ENCODE measurements around the gene VGLL4. TPM values are rescaled to one million over a fixed set of nuclear protein-coding genes. Genes with fewer than 3 reads are reported as not detected.

Gene VGLL4
- total and polyA plus RNA-seq, 2 of the 4 experiments (the other 2 are of a cell fraction) = 26.2 to 35.4 TPM

DNA sequence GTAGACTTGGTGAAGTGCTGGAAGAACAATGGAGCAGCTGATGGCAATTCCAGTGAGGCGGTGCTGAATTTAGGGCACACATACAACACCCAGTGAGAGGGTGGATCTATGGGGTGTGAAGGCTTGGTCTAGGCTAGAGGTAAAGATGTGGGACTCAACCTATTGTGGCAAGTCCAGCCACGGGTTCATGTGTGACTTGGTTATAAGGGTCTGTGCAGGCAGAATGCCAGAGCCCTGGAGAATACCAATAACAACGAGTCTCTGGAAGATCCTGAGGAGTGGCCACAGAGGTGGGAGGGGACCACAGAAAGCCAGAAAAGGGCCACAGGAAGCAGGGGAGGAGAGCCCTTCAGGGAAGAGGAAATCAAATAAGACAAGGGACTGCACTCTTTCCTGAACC lies 55.0 kb downstream of the VGLL4 start:
- H4K8ac ChIP-seq (ENCODE audit: low read depth in 2 of 2, low read length in 2 of 2) = 0 out of 4 replicates have a peak overlapping the region, but pooled peaks of 1 of the 2 experiments have one; percentile 3
- peaks cover 25 to 90% of the 10 kb centered on the region in 2 experiments for H3K79me1 ChIP-seq (ENCODE audit: low read depth in 1 of 2, low read length in 2 of 2)
- no peak overlapping the region for H3K4me2 ChIP-seq (ENCODE audit: low read depth, low read length)
- H2BK120ac ChIP-seq (ENCODE audit: low read depth, low read length) = no peak overlapping the region
- TF ChIP-seq ELK1 (IDR thresholded peaks at IDR 0.05; ENCODE audit: borderline replicate concordance, low read depth, low read length) (no peak), NFE2L2 (IDR thresholded peaks at IDR 0.05; ENCODE audit: low read depth, low read length) (no peak), SMC3 (IDR thresholded peaks at IDR 0.05; ENCODE audit: low read depth, low read length) (no peak), POLR2A (IDR thresholded peaks at IDR 0.05; ENCODE audit: low read depth, low read length) (no peak), CEBPB (IDR thresholded peaks at IDR 0.05; ENCODE audit: low read depth, low read length) (no peak), MXI1 (IDR thresholded peaks at IDR 0.05; ENCODE audit: borderline replicate concordance, low read depth, low read length) (no peak), RFX5 (IDR thresholded peaks at IDR 0.05; ENCODE audit: low read depth, low read length) (no peak), RAD21 (IDR thresholded peaks at IDR 0.05; ENCODE audit: low read length) (no peak), FOS (IDR thresholded peaks at IDR 0.05; ENCODE audit: low read depth, low read length) (no peak), CHD1 (IDR thresholded peaks at IDR 0.05; ENCODE audit: low read depth, low read length) (no peak), RCOR1 (IDR thresholded peaks at IDR 0.05; ENCODE audit: insufficient replicate concordance, low read length) (no peak), MAFK (IDR thresholded peaks at IDR 0.05; ENCODE audit: low read depth, low read length) (no peak), BHLHE40 (IDR thresholded peaks at IDR 0.05; ENCODE audit: low read depth, low read length) (no peak)
- TF ChIP-seq, protein P1, sequence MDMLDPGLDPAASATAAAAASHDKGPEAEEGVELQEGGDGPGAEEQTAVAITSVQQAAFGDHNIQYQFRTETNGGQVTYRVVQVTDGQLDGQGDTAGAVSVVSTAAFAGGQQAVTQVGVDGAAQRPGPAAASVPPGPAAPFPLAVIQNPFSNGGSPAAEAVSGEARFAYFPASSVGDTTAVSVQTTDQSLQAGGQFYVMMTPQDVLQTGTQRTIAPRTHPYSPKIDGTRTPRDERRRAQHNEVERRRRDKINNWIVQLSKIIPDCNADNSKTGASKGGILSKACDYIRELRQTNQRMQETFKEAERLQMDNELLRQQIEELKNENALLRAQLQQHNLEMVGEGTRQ (IDR thresholded peaks at IDR 0.05; ENCODE audit: low read depth, low read length) = no peak
- H2AK9ac ChIP-seq (replicated peaks; ENCODE audit: low read depth, low read length, poor library complexity) = no peak overlapping the region
- WGBS, 2 experiments (ENCODE audit: extremely low coverage in 2 of 2, insufficient read length in 1 of 2) = 67% methylated on average over 1 of the region's 3 CpGs; no CpG with 5 or more reads in 1 of the 2 experiments
- peak overlapping the region; percentile 33; the same call in 1 of the 2 replicates for H2AK5ac ChIP-seq (ENCODE audit: low read depth, low read length)
- no peak overlapping the region for H2BK20ac ChIP-seq (ENCODE audit: low read depth, low read length)
- no peak overlapping the region for H3K27ac ChIP-seq (ENCODE audit: insufficient read depth, low read length)
- intact Hi-C loops (cut with micrococcal nuclease) (no loop called here), dilution Hi-C loops (cut with HindIII; ENCODE audit: low sequenced_read_pairs, unreplicated experiment) (no loop called here), in situ Hi-C loops (cut with MboI; ENCODE audit: low sequenced_read_pairs) (no loop called here)
- H3K4me1 ChIP-seq (ENCODE audit: control insufficient read depth, insufficient read depth, low read length) = peaks cover 53% of the 10 kb centered on the region
- ChIA-PET POLR2A (ENCODE audit: unreplicated experiment) (no interaction called here), CTCF (interaction anchor here (0.6 kb wide), 1 partner anchor 78 kb away, joined by 3 read pairs; no protein-coding TSS in a partner anchor)
- peak overlapping the region; percentile 0; the same call in 1 of the 2 replicates for H3K23ac ChIP-seq (ENCODE audit: low read depth, low read length)
- H3K9me3 ChIP-seq (ENCODE audit: control insufficient read depth, insufficient read depth, low read length) = no peaks in the 10 kb centered on the region
- BruUV-seq (replicated peaks) = no TSS peak
- DNase-seq (no peak), ATAC-seq (ENCODE audit: low read depth) (no peak)
- H3K4ac ChIP-seq (ENCODE audit: low read depth, low read length) = peak overlapping the region; percentile 2
- peaks cover 14% of the 10 kb centered on the region for H3K36me3 ChIP-seq (ENCODE audit: control insufficient read depth, insufficient read depth, low read length)
- H2BK5ac ChIP-seq (ENCODE audit: low read depth, low read length, poor library complexity, severe bottlenecking) = no peak overlapping the region
- H3K27me3 ChIP-seq (ENCODE audit: control insufficient read depth, insufficient read depth, low read length) = no peaks in the 10 kb centered on the region
- peaks cover 51% of the 10 kb centered on the region for H3K9me1 ChIP-seq (ENCODE audit: insufficient read depth, low read length)
- no peak overlapping the region for H3K4me3 ChIP-seq (ENCODE audit: insufficient read depth, low read depth, low read length)
- H3K18ac ChIP-seq (ENCODE audit: low read depth, low read length) = peak overlapping the region; percentile 14; the same call in 1 of the 2 replicates
- H3K14ac ChIP-seq (replicated peaks; ENCODE audit: low read depth, low read length) = no peak overlapping the region
- peaks cover 50% of the 10 kb centered on the region for H4K20me1 ChIP-seq (ENCODE audit: insufficient read depth, low read length)
- H4K5ac ChIP-seq (ENCODE audit: low read depth, low read length) = no peak overlapping the region; the same call in 1 of the 2 replicates
- H4K91ac ChIP-seq (ENCODE audit: insufficient read depth, low read depth, low read length) = no peak overlapping the region; the same call in 1 of the 2 replicates
- H2AFZ ChIP-seq (replicated peaks; ENCODE audit: low read length, poor library complexity) = no peak overlapping the region
- H3K9ac ChIP-seq (ENCODE audit: low read depth, low read length) = no peak overlapping the region
- H3K56ac ChIP-seq (ENCODE audit: extremely low read depth, insufficient read depth, low read length) = no peak overlapping the region
- H2BK15ac ChIP-seq (ENCODE audit: low read depth, low read length) = 0 out of 3 replicates have a peak overlapping the region, but pooled peaks have one; percentile 11

All from IMR-90 (cell line).